GM21717 (cell line): ENCODE data around the gene ADCY10.

ENCODE experiments used
- ATAC-seq: cut with Tn5 transposase; IDR thresholded peaks from one replicate; pipeline ENCODE4 v1.9.1; 2021; ENCODE audit warnings: mild to moderate bottlenecking, moderate library complexity; ENCODE audit not compliant: unreplicated experiment

ADCY10 gene

DNA sequence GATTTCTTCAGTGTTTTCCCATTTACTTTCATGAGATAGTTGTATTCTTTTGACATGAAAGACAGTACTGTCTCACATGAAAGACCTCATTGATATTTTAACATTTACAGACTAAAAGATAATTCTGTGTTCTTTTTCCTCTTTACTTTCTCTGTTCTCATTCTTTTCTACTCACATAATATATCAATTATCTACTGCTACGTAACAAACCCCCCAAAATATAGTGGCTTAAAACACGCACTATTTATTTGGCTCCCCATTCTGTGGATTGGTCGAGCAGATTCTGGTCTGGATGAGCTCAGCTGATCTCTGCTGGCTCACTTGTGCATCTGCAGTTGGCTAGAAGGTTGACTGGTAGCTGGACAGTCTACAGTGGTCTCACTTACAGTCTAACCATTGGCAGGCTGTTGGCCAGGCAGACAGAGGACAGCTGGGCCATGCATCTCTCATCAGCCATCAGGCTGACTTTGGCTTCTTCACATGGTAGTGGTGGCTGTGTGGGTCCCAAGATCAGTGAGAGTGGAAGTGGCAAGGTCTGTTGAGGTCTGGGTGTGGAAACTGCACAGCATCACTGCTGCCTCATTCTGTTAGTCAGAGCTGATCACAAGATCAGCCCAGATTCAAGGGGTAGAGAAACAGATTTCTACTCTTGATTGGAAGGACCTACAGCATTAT, 128.9 kb downstream of the ADCY10 start:
- no peak for ATAC-seq

DNA sequence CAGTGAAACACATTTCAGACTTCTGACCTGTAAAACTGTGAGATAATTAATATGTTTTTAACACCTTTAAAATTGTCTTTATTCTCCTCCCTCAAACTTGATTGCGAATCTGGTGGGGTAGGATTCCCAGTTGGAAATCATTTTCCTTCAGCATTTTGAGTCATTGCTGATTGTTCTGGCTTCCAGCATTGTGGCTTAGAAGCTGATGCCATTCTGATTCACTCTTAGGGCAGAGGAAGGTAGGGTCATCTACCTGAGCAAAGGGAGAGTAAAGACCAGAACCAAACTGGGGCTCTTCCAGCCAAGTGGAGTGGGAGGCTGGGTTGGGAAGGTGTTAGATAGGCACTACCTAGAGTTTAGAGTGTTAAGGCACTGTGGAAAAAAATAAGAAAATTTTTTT, 131.0 kb downstream of the ADCY10 start:
- no peak for ATAC-seq

DNA sequence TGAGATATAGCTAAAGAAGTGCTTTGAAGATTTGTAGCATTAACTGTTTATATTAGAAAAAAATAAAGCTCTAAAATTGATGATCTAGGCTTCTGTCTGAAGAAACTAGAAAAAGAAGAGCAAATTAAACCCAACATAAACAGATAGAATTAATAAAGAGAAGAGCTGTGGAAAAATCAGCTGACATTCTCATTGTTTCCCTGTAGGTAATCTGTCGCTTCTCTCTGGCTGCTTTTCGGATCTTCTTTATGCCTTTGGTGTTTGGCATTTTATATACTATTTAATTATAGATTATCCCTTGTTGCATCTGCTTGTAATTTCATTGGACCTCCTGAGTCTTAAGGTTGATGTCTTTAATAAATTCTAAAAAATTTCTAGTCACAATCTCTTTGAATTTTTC, 132.4 kb downstream of the ADCY10 start:
- no peak for ATAC-seq

DNA sequence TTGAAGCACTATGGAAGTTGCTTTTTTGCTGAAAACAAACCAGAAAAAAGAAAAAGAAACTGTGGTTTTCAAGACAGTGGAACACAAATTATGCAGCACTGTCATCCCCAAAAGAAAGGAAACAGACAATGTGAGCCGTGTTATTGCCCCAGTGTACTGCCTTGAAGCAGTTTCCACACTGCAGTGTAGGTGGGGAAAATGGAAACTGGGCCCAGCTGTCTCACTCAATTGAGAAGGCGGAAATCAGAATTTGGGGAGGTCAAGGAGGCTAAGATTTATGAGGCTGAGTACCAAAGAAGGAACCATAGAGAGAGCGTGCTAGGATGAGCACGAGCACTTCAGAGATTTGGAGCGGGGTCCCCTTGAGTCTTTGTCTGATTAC, 136.7 kb downstream of the ADCY10 start:
- ATAC-seq = no peak

DNA sequence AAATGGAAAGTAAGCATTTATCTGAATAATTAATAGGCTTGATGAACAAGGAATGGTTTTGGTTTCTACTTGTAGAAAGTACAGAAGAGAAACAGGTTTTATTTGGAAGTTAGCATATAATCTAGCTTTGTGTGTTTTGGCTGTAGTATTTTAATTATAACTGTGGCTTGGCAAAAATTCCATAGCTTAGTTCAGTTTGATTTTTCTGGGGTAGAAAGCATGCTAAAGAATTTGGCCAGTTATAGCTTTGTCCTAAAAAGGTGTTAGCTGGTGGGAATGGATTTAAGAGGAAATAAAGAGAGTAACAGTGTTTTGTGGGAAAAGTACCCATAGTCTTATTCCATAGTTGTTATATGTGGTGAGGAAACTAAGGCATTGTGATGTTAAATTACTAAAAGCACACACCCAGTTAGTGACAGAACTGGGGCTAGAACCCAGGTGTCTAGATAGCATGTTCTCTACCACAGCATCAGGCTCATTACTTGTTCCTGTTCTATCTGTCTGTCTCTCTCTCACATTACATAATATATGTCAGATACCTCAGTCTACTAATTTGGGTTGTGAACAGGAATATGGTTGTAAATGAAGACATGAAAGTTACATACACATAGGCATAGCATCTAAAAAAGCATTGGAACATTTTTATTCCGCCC, 137.2 kb downstream of the ADCY10 start:
- no peak for ATAC-seq

DNA sequence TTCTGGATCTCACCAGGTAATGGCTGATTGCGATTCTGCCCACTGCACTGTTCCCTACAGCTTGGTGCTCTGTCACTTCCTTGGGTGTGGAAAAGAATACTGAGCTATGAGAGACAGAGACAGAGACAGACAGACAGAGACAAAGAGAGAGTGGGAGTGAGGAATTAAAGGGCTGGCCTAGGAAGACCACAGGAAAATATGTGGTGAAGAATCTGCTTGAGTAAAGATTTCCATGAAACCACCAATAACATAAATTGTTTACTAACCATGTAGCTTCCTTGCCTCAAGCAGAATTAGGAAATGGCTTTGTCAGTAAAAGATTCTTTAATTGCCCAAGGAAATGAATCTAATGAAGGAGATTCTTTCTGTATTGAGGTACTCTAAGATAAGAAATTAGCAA, 137.8 kb downstream of the ADCY10 start:
- no peak for ATAC-seq

DNA sequence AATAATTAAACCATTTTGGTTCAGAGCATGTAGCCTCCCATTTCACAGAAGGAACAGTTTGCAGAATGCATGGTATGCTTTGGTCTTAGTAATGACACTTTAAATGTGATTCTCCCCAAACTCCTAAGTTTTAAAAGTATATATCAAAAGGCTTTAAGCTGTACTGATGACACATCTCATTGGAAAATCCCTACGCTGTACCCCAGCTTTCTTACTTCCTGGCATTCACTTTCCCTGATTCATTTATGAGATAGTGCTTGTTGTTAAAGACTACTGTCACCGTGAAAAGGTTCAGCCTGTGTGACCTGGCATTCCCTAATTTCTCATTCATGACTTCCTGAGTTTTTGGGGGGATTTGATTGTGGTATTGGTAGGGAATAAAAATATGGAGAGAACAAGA, 138.8 kb downstream of the ADCY10 start:
- no peak for ATAC-seq

DNA sequence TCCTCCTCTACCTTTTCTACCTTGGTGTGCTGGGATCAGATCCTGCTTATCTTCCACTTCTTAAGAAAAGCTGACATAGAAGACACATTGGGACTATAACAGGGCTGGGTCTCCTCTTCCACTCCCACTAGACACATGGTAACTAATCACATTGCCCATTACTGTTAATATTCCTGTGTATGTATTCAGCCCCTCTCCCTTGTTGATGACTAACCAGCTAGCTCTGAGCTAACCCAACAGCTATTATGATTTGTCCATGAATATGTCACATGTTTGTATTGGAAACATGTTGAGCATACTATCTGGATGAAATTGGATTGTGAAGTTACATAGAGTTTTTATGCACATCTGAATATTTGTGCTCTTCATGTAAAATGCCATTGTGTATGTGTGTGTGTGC, 139.2 kb downstream of the ADCY10 start:
- no peak for ATAC-seq

DNA sequence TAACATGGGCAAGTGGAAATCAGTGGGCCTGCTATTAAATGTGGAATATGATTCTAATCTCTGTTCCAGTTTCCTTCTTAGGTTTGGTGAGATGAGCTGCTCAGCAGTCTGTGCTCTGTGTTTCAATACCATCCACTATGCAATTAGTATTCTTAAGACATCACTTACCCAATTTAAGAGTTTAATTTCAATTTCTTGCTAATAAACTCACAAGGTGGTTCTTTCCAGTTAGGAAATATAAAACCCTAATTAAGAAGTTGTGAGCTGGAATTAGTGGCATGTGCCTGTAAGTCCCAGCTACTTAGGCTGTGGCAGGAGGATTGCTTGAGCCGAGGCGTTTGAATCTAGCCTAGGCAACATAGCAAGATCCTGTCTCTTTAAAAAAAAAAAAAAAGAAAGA, 140.4 kb downstream of the ADCY10 start:
- no peak for ATAC-seq

DNA sequence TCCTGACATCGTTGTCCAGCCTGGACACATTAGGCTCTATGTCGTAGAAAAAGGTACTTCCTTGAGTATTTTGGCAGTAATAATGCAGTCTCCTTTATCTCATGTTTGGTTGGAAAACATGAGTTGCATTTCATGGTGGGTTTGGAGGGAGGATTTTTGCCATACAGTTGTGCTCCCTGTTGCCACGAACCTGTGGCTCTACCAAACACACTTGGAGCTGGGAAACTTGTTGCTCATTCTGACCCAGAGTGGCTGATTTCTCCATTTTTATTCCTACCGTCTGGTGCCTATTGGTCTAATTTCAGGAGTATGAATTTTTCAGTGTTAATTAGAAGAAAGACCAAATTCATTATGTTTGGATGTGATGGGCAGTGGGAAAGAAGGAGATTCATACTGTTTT, 141.5 kb downstream of the ADCY10 start:
- no peak for ATAC-seq

DNA sequence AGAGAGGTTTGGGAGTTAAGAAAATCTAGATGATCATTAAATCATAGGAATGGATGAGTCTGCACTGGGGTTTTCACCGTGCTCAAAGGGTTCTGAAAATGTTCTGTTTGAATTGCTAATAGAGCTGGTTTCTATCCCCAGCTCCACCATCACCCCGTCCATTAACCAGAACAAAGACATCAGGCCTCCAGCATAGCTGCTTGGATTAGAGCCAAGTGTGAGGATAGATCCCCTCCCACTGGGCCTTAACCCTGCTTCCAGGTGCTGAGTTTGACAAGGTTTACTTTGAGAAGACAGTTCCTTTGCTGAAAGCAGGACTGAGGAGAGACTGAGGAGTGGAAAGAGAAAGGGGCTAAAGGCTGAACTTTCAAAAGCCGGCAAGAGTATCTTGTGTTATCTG, 143.8 kb downstream of the ADCY10 start:
- no peak for ATAC-seq

DNA sequence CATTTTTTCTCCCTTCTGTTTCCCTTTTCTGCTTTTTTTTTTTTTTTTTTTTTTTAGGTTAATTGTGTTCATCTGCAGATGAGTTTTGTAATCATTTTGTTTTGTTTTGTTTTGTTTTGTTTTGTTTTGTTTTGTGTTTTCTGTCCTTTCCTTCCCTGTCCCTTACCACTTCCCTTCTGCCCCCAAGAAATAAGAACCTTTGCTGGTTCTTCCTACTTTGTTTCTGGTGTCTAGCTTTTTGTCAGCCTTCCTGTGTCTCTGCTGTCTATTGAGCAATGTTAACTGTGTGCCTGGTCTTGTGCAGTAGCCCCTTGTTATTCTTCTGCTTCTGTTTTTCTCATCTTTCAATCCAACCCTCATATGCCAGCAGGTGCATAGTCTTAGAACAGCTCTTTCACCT, 146.2 kb downstream of the ADCY10 start:
- ATAC-seq = no peak

DNA sequence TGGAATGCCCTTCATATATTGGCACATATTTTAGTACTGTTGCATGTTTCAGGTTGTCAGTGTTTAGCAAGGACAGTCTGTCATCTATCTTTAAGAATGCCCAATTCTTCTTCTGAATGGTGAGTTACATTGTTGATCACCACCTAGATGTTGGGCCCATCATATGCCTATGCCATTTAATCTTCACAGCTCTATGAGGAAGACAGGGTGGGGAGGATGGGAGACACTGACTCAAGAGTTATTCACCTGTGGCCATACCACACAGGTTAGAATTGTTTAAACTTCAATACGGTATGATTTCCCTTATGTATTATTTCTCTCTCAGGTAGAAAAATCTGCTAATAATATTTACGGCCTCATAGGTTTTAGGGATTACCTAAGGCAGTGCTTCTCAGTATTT, 147.4 kb downstream of the ADCY10 start:
- ATAC-seq = no peak

DNA sequence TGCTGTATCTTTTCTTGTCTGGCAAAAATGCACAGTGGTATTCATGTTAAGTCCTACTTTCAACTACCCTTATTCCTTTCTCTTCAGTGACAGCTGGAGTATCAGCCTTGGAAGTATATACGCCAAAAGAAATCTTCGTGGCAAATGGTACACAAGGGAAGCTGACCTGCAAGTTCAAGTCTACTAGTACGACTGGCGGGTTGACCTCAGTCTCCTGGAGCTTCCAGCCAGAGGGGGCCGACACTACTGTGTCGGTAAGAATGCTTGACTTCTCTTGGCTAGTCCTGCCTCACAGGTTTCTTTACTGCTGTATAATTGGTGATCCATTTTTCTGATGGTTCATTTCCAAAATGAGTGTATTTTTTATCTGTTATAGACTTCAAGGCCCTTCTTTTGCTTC, 148.4 kb downstream of the ADCY10 start:
- no peak for ATAC-seq

DNA sequence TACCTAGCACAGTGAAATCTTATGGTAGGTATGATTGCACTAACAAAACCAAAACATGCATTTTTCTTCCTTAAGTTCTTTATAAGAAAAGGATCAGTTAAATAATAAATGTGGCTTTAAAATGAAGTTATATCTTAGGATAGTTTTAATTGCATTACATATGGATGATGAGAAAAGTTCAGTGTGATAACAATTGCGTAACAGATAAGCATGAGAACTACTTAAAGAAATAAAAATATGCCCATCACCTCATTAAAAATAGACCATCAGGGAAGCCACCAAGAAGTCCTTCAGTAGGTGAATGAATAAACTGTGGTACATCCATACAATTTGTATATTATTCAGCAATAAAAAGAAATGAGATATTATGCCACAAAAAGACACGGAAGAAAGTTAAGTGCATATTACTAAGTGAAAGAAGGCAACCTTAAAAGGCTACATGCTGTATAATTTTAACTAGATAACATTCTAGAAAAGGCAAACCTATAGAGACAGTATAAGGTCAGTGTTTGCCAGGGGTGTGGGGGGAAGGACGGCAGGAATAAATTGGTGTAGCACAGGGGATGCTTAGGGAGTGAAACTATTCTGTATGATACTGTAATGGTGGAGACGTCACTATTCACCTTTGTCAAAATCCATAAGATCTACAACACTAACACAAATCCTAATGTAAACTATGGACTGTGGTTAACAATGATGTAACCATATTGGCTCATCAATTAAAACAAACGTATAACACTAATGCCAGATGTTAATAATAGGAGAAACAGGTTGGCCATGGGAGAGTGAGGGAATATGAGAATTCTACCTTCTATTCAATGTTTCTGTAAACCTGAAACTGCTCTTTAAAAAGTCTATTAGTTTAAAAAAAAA, 149.2 kb downstream of the ADCY10 start:
- no peak for ATAC-seq

DNA sequence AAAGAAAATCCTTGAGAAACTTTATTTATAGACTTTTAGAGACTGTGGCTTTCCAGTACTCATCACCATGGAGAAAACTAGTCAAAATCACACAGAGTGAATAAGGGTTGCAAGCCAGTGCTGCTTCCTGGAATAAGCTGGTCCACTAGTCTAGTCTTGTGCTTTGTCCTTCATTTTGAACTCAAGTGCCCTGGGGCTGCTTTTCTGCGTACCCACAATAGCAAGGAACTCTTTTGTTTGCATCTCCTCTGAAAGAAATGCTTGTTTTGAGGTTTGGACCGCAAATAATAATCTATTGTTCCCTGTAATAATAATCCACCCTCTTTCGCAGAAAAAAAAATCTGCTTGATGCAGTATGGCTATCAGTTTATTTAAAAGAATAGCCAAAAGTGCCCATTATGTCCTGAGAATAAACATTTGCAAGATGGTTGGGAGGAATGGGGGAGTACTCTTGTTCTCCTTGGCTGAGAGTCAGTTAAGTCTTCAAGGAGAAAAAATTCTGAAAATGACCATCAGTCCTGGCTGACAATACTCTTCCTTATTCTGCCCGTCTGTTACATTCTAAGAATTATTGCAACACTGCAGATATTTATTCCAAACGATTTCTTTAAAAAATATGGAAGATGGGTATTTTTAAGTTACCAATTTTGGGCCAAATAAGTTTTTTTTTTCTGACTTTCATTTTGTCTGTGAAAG, 150.3 kb downstream of the ADCY10 start:
- no peak for ATAC-seq

DNA sequence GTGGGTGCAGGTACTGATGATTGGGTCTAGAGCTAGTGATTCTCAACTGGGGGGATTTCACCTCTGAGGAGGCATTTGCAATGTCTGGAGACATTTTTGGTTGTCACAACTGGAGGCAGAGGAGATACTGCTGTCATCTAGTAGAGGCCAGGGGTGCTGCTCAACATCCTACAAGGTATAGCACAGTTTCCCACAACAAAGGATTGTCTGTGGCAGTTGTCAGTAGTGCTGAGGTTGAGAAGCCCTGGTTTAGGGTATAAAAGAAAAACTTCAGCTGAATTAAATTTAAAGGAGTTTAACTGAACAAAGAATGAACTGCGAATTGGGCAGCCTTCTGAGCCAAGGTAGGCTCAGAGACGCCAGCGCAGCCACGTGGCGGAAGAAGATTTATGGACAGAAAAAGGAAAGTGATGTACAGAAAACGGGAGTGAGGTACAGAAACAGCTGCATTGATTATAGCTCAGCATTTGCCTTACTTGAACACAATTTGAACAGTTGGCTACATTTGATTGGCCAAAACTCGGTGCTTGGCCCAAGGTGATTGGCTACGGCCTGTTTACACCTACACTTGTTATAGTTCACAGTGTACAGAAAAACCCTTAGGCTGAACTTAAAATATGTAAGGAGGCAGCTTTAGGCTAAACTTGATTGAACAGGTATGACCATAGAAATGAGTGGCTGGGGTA, 151.7 kb downstream of the ADCY10 start:
- no peak for ATAC-seq

DNA sequence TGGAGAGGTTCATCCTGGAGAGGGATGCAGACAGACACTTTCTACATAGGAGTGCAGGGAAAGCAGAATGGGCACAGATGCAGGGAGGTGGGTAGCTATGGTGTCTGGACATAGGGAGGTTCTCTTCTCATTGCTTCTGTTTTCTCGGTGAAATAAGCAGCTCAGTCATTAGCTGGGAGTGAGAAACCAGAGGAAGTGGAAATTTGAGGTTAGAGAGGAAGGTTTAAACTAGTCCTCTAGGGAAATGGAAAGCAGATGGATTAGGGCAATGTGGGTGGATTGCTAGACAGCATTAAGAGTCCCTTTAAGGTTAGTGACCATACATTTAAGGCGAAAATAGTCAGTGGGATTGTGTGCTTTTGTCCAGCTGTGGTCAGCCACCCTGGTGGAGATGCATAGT, 152.5 kb downstream of the ADCY10 start:
- no peak for ATAC-seq
